Lower leg skin (tissue), 3 donors: ENCODE data around the gene FAM210A.

Experiments used
- POLR2A ChIP-seq, 2 donors: fragments of 450-650 bp; IDR thresholded peaks; one replicate each; pipeline ENCODE4 v1.6.1; 2016 to 2017; ENCODE audit warnings: antibody characterized with exemption in 2 of 2, mild to moderate bottlenecking in 1 of 2, moderate library complexity in 1 of 2
- TF ChIP-seq, protein P1 (sequence below), 3 donors: fragments of 450-650 bp; IDR thresholded peaks; one replicate each; pipeline ENCODE4 v1.5.1; 2016; ENCODE audit warnings: antibody characterized with exemption in 3 of 3, mild to moderate bottlenecking in 3 of 3, moderate library complexity in 2 of 3

DNA sequence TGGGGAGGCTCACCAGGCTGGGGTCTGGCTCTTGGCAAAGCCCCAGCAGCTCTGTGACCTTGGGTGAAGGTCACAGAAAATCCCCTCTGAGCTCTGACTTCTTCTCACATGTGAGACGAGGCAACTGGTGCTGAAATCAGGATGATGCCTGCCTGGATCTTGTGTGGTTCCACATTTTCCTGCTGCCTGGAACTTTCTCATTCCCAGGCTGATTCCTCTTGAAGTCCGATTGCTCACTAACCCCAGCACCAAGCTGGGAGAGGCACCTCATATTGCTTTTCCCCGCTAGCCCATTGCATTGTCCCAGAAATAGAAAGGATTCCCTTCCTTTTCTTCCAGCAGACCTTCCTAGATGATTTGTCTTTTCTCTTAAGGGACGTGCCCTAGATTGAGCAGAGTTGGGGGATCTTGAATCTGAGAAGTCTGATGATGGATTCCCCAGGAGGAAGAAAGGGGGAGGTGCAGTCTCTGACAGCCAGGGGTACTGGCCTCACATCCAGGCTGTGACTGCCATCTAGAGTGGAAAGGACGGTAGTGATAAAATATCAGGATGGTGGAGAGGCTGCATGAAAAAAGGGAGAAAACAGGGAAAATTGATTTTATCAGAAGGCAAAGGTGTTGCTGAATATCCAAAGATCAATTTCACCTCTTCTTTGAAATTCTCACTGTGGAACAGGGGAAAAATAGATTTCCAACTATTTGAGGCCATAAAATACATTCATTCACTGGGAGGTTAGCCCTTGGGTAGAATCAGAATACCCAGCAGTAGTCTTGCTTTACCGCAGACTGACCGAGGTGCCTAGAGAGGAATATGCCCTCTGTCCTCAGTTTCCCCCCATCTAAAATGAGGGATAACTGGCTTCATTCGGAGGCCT, 96.3 kb downstream of the FAM210A start:
- TF ChIP-seq, protein P1, sequence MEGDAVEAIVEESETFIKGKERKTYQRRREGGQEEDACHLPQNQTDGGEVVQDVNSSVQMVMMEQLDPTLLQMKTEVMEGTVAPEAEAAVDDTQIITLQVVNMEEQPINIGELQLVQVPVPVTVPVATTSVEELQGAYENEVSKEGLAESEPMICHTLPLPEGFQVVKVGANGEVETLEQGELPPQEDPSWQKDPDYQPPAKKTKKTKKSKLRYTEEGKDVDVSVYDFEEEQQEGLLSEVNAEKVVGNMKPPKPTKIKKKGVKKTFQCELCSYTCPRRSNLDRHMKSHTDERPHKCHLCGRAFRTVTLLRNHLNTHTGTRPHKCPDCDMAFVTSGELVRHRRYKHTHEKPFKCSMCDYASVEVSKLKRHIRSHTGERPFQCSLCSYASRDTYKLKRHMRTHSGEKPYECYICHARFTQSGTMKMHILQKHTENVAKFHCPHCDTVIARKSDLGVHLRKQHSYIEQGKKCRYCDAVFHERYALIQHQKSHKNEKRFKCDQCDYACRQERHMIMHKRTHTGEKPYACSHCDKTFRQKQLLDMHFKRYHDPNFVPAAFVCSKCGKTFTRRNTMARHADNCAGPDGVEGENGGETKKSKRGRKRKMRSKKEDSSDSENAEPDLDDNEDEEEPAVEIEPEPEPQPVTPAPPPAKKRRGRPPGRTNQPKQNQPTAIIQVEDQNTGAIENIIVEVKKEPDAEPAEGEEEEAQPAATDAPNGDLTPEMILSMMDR (IDR thresholded peaks at IDR 0.05), result peak in 1 of 3 donors; percentile 70
- TF ChIP-seq POLR2A (IDR thresholded peaks at IDR 0.05), result no peak
